AG04449 (cell line): ENCODE data around the gene ZNF335.

Source experiments
- CTCF ChIA-PET: fragments of 350-600 bp; formaldehyde crosslinking; extraction: SDS; loops from one replicate; lab custom pipeline; 2021; ENCODE audit warnings: antibody characterized with exemption; lab: Yijun Ruan, JAX
- POLR2A ChIA-PET: fragments of 400-600, 350-600 bp; formaldehyde crosslinking; extraction: SDS; loops from one replicate; lab custom pipeline; 2020; ENCODE audit warnings: antibody characterized with exemption, inconsistent platforms; lab: Yijun Ruan, JAX
- DNase-seq: peaks from one replicate; pipeline ENCODE4 v3.0.0-alpha.2; 2010; ENCODE audit warnings: low read depth, low spot score
- H3K4me3 ChIP-seq: 2 replicates; pipeline ENCODE4 v1.5.1; 2011; ENCODE audit warnings: low read depth, mild to moderate bottlenecking, control low read depth, low read length
- CTCF ChIP-seq: IDR thresholded peaks from one replicate; pipeline ENCODE4 v1.5.1; 2011; ENCODE audit warnings: mild to moderate bottlenecking, moderate library complexity, low read length, control low read depth, inconsistent platforms; ENCODE audit not compliant: insufficient read depth; ENCODE audit errors: missing control alignments

The ZNF335 gene

DNA sequence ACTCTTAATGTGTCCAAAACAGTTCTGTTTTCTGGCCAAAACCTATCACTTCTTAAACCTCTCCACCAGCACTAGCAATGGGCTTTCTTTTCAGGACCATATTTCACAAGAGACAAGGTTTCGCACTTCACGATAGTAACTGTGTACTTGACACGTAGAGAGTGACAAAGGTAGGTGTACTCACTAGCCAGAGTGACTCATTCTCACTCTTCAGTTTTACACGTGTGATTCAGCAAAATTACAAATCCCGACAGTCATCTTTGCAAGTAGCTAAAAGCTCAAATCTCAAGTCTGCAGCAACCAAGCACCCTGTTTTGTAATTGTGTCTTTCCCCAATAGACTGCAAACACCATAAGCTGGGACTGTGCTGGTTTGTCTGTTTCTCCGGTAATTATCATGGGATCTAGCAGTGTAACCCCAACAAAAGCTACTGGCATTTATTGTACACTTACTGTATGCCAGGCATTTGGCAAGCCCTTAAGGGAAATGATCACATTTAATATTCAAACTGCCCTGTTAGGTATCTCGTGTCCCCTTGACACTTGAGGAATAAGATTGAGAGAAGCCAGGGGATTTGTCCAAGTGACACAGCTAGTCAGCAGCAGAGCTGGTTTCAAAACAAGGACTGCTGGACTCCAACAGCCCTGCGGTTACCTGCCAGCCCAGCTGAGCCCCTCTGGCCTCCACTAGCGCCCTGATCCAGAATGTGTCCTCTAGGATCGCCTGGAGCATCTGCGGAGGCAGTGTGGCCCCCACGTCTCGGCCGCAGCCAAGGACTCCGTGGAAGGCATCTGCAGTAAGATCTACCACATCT lies 27.6 kb downstream of the ZNF335 start:
- H3K4me3 ChIP-seq = no peak overlapping the region
- ChIA-PET POLR2A (interaction anchor here (0.7 to 1.0 kb wide), 2 partner anchors 9 to 49 kb away, joined by 3 read pairs; no protein-coding TSS in a partner anchor), CTCF (interaction anchor here (1.0 to 2.5 kb wide), 9 partner anchors 9 to 54 kb away, joined by 3 to 18 read pairs (median 3); partner anchors contain the start of gene PCIF1)
- TF ChIP-seq CTCF = no peak
- no peak for DNase-seq

DNA sequence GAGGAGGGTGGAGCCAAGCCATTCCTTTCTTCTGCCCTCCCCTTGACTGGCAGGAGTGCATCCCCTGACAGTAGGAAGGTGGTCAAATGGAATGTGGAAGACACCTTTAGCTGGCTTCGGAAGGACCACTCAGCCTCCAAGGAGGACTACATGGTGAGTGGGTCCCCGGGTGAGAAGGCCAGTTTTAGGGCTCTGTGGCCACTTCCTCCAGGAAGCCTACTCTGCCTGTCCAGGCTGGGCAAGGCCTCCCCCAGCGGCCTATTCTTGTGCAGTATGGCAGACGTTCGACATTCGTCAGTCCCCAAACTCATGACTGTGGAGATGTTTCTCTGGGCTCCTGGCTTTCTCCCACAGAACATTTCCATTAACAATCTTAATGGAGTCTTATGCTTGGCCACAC lies 28.4 kb downstream of the ZNF335 start:
- no peak for TF ChIP-seq CTCF
- POLR2A ChIA-PET = interaction anchor here (1.0 kb wide), 1 partner anchor 8 kb away, joined by 3 read pairs; no protein-coding TSS in a partner anchor
- no peak for DNase-seq
- CTCF ChIA-PET = interaction anchor here (1.0 to 2.5 kb wide), 8 partner anchors 9 to 54 kb away, joined by 3 to 18 read pairs (median 4); partner anchors contain the start of gene PCIF1
- H3K4me3 ChIP-seq = no peak overlapping the region

GRCh38 chr20:45940469-45940868 lies 31.5 kb downstream of the ZNF335 start:
- ChIA-PET CTCF (interaction anchor here (1.3 to 5.6 kb wide), 2 partner anchors 29 to 141 kb away, joined by 6 to 55 read pairs; no protein-coding TSS in a partner anchor), POLR2A (no interaction called here)
- no peak for TF ChIP-seq CTCF
- H3K4me3 ChIP-seq = no peak overlapping the region
- no peak for DNase-seq

GRCh38 chr20:45940053-45940452 lies 31.9 kb downstream of the ZNF335 start:
- ChIA-PET CTCF (interaction anchor here (0.9 to 5.6 kb wide), 3 partner anchors 21 to 141 kb away, joined by 3 to 55 read pairs (median 6); no protein-coding TSS in a partner anchor), POLR2A (interaction anchor here (0.5 kb wide), 1 partner anchor 36 kb away, joined by 3 read pairs; no protein-coding TSS in a partner anchor)

GRCh38 chr20:45938727-45939438 lies 33.1 kb downstream of the ZNF335 start:
- POLR2A ChIA-PET = no interaction called here

More at GRCh38 chr20:45940053-45940452, 31.9 kb downstream of the ZNF335 start:
- no peak overlapping the region for H3K4me3 ChIP-seq
- no peak for DNase-seq
- no peak for TF ChIP-seq CTCF

More at GRCh38 chr20:45938727-45939438, 33.1 kb downstream of the ZNF335 start:
- CTCF ChIA-PET = interaction anchor here (0.9 to 5.6 kb wide), 3 partner anchors 10 to 30 kb away, joined by 3 to 55 read pairs (median 7); no protein-coding TSS in a partner anchor
- no peak for DNase-seq
- H3K4me3 ChIP-seq = no peak overlapping the region
- no peak for TF ChIP-seq CTCF
